GM04504 (cell line): Measurements from ENCODE around the gene SLC66A1.
"Not testable (repeated sequence)": the region's sequence is repeated elsewhere in the genome, so short reads cannot be mapped to it uniquely, and the experiment has no call there.

Source experiments
- DNase-seq: peaks from one replicate; pipeline ENCODE4 v3.0.0-alpha.2; 2012; ENCODE audit warnings: low read depth

Gene SLC66A1, protein sequence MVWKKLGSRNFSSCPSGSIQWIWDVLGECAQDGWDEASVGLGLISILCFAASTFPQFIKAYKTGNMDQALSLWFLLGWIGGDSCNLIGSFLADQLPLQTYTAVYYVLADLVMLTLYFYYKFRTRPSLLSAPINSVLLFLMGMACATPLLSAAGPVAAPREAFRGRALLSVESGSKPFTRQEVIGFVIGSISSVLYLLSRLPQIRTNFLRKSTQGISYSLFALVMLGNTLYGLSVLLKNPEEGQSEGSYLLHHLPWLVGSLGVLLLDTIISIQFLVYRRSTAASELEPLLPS

DNA sequence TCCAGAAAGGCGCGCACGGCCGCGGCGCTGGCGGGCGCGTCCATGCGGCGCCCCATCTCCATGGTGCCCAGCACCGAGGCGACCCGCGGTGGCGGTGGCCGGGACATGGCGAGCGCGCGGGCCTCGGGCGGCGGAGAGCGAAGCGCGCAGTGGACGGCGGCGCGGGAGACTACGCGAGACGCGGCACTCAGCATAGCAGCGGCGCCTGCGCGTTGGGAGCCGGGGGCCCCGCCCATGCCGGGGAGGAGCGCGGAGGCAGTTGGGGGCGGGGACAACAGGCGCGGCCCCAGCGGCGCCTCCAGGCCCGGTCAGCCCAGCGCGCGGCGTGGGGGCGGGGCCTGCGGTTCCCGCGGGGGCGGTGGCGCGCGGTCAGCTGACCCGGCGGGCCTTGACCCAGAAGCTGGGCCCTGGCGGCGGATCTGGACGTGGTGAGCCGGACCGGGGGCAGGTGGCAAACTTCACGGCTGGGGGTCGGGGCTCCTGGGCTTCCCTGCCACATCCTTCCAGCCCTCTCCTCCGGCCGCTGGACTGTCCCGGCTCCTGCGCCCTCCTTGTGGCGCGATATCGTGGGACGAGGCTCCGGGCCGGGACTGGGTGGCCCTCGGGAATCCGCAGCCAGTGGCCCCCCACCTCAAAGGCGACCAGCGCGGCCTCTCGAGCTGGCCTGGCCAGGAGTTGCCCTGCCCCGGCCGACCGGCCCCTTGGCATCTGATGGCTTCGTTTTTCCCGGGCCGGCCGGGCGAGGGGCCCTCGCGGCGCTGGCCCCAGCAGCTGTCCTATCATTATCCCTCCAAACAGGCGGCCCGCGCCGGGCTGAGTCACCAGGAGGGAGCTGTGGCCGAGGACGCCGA is at the start of gene SLC66A1, which contains the start of gene AKR7A2:
Gene SLC66A1, plus strand, starts transcription at position 396 of the 851 bp plus-strand sequence. CDS start 5,352 bp downstream, outside the sequence.
Gene AKR7A2, minus strand, starts transcription at position 214 of the 851 bp plus-strand sequence. Its CDS starts 20 bp downstream, at position 194.
- peak; percentile 86 for DNase-seq

DNA sequence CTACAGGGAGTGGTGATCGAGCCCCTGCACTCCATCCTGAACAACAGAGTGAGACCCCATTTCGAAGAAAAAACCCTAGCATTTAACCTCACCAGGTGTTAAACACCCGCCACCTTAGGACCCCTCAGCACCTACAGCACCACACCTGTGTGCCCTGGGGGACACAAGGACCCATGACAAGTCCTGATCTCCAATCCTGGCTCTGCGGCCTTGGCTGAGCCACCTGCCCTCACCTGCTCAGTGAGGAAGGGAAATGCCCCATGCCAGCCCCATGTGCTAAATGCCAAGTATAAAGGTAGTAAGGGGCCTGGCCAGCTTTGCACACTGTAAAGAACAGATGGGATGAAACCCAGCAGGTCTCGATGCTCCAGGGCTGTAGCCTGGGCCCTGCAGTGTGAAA is 49.4 kb upstream of the SLC66A1 start:
- DNase-seq, result no peak

DNA sequence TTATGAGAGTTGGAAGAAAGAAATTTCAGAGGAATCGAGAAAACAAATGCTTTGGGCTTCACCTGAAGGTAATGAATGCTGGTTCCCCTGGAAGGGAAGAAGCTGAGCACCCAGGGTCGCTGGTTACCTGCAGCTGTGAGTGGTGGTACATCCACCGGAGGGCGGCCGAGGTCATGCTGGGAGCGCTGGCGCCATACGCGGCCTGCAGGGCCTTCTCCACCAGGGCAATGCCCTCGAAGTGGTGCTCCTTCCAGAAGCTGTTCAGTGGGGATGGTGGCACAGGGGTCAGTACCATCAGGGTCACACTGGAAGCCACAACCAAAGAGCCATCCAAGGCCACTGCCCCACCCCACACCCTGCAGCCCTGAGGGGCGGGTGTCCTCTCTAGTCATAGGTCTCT is 43.7 kb upstream of the SLC66A1 start:
- no peak for DNase-seq

DNA sequence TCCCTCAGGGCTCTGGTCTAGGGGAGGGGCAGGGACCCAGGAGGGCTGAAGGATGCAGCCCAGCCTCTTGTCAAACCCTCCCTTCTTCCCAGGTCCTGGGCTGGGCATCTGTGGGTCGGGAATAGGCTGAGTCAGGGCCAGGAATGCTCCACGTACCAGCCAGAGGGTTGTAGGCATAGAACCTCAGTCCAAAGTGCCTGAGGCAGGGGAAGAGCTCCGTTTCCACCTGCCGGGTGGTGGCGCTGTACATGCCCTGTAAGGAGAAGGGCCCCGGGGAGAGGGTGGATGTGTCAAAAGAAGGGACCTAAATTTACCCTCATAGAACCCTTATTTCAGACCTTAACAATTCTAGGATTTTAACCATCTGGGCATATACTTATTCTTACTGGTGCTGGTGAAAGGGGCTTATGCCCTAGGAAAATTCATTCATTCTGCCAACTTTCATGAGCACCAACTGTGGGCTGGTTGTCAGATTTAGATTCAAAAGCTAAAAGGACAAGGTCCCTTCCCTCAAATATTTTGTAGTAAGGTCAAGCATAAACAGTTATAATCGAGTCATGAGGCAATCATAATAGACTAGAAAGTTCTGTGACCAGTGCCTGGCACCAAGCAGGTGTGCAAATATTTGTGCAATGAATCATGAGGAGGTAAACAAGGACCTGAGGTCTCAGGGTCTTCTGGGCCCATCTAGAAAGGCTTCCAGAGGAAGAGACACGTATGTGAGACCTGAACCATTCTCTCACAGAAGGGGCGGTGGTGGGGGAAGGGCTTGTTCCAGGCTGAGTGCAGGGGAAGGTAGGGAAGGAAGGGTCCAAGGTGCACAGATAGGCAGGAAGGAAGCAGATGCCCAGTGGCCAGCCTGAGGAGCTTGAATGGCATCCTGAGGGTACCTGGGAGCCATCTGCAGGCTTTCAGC is 42.4 kb upstream of the SLC66A1 start:
- not testable (repeated sequence) for DNase-seq

DNA sequence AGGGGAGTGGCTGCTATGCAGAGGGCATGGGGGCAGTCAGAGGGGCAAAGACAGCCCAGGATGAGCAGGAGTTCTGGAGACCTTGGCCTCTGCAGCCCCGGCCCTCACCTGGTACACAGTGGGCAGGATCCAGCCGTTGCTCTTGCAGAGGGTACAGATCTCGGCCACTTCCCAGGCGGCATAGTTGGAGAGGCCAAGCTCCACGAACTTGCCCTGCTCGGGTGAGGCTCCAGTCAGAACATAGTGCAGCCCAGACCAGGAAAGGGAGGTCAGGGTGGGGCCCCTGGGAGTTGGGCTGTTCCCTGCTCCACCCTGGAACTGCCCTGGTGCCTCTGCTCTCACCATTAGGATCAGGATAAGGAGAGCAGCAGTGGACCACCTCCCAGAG is 41.8 kb upstream of the SLC66A1 start:
- not testable (repeated sequence) for DNase-seq

DNA sequence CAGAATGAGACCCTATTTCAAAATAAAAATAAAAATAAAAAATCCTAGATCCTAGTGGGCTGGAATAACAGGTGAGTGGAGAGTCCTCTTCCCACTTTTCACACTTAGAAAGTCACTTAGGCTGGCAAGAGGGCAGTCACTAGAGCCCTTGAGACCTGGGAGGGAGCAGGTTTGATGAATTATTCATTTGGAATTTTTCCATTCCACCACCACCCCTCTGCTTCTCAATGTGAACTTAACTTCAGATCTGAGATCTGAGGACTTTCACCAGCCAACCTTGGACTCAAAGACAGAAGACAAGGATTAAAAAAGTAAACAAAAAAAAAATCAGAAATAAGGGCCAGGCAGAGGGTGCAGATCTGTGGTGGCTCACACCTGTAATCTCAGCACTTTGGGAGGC is 40.1 kb upstream of the SLC66A1 start:
- no peak for DNase-seq

DNA sequence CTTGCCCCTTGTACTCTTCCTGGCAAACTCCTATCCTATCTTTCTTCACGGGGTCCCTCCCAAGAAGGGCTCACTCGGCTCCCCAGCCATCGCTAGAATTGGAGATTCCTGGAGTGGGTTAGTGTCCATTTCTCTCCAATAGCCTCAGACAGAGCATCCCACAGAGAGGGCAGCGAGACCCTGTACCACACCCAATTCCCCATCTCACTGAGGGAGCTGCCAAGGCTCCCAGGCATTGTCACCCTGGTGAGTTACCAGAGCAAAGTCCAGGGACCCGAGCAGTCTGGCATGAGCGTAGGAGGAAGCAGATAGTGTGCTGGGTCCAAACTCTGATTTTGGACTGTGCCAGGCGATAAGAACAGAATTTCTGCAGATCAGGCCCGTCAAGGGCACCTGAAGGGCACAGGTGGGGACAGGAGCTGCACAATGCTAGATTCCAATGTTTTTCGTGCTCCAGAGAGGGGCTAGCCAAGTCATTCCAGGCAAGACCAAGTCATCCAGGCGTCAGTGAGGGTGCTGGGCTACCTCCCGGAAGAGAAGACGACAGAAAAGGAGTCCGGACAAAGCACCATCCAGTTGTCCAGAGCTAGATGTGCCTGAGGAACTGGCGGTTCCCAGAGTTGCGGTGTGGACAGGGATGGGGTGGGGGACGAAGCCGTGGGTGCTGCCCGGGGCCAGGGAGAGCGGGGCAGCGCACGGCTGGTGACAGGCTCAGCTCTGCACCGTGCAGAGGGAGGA is 38.9 kb upstream of the SLC66A1 start:
- no peak for DNase-seq

DNA sequence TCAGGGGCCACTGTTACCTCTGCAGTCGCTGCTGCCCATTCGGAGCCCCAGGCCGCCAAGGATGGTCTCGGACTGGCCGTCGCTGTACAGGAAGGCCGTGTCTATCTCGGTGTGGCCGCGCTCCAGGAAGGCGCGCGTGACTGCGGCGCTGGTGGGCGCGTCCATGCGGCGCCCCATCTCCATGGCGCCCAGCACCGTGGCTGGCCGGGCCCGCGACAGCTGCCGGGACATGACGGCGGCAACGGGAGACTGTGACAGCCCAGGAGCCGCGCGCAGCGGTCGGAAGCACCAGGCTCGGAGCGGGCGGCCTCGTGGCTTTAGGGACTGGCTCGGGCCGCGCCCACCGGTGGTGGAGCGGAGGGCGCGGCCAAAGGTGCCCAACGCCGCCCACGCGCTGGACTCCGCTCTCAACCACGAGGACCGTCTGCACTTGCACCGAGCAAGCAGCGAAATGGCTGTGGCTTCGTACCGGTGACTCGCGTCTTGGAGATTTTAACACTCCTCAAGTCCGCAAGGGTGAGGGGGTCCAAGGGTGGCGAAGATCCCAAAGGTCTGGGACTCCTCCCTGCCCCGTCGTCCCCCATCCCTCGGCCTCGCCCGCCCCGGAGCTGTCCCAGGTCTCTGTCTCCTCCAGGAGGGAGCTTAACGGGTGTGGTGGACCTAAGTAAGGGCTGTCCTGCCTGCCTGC is 38.1 kb upstream of the SLC66A1 start:
- not testable (repeated sequence) for DNase-seq

DNA sequence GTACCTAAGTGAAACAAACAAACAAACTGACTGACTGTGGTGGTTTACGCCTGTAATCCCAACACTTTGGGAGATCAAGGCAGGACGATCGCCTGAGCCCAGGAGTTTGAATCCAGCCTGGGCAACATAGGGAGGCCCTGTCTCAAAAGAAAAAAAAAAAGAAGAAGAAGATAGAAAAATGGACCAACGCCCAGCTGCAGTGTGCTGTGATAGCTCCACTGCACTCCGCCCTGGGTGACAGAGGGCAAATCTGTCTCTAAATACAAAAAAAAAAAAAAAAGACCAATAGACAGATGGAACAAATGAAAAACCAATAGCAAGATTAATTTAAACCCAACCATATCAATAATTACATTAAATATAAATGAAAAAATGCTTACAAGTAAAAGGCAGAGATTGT is 37.5 kb upstream of the SLC66A1 start:
- no peak for DNase-seq

DNA sequence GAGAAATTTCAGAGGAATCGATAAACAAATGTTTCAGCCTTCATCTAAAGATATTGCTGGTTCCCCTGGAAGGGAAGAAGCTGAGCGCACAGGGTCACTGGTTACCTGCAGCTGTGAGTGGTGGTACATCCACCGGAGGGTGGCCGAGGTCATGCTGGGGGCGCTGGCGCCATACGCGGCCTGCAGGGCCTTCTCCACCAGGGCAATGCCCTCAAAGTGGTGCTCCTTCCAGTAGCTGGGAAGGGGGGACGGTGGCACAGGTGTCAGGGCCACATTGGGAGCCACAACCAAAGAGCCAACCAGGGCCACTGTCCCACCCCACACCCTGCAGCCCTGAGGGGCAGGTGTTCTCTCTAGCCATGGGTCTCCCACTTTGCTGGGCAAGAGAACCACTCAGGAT is 28.2 kb upstream of the SLC66A1 start:
- no peak for DNase-seq

DNA sequence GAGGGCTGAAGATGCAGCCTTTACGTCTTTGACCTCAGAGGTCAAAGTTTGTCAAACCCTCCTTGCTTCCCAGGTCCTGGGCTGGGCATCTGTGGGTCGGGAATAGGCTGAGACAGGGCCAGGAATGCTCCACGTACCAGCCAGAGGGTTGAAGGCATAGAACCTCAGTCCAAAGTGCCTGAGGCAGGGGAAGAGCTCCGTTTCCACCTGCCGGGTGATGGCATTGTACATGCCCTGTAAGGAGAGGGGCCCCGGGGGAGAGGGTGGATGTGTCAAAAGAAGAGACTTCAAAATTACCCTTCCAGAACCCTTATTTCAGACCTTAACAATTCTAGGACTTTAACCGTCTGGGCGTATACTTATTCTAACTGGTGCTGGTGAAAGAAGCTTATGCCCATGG is 27.2 kb upstream of the SLC66A1 start:
- no peak for DNase-seq

DNA sequence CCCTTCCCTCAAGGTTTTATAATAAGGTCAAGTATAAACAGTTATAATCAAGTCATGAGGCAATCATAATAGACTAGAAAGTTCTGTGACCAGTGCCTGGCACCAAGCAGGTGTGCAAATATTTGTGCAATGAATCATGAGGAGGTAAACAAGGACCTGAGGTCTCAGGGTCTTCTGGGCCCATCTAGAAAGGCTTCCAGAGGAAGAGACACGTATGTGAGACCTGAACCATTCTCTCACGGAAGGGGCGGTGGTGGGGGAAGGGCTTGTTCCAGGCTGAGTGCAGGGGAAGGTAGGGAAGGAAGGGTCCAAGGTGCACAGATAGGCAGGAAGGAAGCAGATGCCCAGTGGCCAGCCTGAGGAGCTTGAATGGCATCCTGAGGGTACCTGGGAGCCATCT is 26.8 kb upstream of the SLC66A1 start:
- DNase-seq, result not testable (repeated sequence)

DNA sequence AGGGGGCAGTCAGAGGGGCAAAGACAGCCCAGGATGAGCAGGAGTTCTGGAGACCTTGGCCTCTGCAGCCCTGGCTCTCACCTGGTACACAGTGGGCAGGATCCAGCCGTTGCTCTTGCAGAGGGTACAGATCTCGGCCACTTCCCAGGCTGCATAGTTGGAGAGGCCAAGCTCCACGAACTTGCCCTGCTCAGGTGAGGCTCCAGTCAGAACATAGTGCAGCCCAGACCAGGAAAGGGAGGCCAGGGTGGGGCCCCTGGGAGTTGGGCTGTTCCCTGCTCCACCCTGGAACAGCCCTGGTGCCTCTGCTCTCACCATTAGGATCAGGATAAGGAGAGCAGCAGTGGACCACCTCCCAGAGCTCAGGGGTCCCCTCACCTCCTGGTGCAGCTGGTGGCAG is 26.3 kb upstream of the SLC66A1 start:
- DNase-seq, result not testable (repeated sequence)

DNA sequence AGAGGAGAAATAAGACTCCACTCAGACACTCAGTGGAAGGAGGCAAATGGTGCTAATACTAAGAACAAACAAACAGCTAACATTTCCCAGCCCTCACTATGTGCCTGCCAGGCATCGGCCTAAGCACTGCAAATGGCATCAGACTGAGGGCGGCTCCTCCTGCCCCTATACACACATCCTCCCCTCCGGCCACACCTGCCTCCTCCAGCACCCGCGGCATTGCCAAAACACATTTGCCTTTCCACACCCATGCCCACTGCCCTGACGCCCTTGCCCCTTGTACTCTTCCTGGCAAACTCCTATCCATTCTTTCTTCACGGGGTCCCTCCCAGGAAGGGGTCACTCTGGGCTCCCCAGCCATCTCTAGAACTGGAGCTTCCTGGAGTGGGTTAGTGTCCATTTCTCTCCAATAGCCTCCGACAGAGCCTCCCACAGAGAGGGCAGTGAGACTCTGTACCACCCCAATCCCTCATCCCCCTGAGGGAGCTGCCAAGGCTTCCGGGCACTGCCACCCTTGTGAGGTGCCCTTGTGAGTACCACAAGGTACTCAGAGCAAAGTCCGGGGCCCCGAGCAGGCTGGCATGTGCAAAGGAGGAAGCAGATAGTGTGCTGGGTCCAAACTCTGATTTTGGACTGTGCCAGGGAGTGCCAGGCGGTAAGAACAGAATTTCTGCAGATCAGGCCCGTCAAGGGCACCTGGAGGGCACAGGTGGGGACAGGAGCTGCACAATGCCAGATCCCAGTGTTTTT is 24.5 kb upstream of the SLC66A1 start:
- no peak for DNase-seq

DNA sequence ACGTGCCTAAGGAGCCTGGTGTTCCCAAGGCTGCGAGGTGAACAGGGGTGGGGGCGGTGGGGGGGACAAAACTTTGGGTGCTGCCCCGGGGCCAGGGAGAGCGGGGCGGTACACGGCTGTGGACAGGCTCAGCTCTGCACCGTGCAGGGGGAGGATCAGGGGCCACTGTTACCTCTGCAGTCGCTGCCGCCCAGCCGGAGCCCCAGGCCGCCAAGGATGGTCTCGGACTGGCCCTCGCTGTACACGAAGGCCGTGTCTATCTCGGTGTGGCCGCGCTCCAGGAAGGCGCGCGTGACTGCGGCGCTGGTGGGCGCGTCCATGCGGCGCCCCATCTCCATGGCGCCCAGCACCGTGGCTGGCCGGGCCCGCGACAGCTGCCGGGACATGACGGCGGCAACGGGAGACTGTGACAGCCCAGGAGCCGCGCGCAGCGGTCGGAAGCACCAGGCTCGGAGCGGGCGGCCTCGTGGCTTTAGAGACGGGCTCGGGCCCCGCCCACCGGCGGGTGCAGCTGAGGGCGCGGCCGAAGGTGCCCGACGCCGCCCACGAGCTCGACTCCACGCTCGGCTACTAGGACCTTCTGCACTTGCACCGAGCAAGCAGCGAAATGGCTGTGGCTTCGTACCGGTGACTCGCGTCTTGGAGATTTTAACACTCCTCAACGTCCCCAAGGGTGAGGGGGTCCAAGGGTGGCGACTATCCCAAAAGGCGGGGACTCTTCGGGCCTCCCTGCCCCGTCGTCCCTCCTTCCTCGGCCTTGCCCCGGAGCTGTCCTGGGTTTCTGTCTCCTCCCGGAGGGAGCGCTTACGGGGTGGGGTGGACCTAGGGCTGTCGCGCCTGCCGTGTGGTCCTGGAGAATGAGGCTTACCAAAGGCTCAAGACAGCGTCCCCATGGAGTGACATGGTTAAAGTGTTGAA is 23.5 kb upstream of the SLC66A1 start, which contains the start of gene AKR7A3:
Gene AKR7A3, minus strand, starts transcription at position 447 of the 918 bp plus-strand sequence. Its CDS starts 61 bp downstream, at position 386.
- DNase-seq, result not testable (repeated sequence)

DNA sequence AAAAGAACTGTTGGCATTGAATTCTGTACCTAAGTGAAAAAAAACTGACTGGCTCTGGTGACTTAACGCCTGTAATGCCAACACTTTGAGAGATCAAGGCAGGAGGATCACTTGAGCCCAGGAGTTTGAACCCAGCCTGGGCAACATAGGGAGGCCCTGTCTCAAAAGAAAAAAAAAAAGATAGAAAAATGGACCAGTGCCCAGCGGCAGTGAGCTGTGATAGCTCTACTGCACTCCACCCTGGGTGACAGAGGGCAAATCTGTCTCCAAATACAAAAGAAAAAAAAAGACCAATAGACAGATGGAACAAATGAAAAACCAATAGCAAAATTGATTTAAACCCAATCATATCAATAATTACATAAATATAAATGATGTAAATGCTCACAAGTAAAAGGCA is 22.9 kb upstream of the SLC66A1 start:
- DNase-seq, result no peak

DNA sequence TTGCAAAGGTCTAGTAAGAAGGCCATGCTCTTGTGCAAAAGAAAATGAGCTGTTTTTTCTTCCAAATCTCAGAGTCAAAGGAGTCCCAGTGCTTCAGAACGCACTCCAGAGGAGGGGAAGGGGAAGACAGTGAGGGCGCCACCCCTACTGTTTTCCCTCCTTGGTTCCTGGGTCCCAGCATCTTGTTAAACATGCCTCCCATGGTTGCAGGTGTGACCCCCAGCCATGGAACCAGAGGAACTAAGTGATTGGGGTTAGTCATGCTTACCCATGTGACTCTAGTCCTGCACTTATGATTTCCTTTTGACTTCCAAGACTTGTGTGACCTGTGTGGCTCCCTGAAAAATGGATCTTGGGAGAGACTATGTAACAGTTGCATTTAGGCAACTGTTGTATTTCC is 17.5 kb upstream of the SLC66A1 start:
- no peak for DNase-seq

DNA sequence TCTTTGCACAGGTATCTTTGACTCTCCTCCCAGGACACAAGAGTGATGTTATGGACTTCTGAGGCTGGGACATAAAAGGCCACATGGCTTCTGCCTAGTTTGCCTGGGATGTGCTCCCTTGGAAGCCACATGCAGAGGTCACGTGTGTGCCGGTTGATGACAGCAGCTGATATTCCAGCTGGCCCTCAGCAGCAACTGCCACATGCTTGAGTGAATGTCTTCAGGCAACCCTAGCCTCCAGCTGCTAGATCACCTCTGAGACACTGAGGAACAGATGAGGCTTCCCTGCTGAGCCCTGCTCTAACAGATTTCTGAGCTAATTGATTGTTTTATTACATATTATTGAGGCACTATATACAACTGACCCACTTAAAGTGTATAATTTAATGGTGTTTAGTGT is 11.9 kb upstream of the SLC66A1 start:
- DNase-seq, result no peak

DNA sequence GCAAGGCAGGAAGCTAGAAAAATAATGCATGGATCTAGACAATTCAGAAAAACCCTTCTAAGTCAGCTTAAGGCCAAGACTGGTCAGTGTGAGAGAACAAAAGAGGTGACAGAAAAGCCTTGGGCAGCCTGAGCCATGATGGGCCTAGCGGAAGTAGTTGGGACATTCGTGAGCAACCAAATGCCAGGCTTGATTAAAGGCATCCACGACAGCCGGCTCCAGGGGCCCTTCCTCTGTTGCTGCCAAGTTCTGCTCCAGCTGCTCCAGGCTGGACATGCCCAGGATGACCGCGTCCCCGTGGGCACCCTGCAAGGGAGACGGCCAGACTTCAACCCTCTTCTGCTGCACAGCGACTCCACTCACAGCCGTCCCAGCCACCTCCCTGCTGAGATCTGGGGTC is 8.0 kb upstream of the SLC66A1 start:
- DNase-seq, result not testable (repeated sequence)
